ENCODE data around the gene LRP2BP. TPM values are rescaled to one million over a fixed set of nuclear protein-coding genes. Genes with fewer than 3 reads are reported as not detected.

LRP2BP gene
- total RNA-seq, 1 donor from 2014 or later = 0.27 TPM

DNA sequence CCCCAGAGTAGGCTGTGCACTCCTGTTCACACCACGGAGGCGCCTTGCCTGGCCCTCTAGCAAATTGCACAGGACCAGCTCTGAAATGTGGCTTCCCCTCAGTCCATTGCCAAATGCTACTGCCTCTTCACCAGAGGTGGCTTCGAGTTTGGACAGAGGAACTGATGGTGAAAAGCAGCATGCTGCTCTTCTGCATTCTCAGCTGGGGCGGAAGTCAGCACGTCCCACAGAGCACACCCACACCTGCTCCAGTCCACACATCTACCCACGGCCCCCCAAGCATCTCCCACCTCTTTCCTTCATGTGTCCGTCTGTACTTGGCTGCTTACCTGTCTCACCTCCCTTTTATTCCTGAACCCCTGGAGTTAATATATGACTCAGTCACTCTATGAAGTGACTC, 43.5 kb downstream of the LRP2BP start:
- no peak for FAIRE-seq

DNA sequence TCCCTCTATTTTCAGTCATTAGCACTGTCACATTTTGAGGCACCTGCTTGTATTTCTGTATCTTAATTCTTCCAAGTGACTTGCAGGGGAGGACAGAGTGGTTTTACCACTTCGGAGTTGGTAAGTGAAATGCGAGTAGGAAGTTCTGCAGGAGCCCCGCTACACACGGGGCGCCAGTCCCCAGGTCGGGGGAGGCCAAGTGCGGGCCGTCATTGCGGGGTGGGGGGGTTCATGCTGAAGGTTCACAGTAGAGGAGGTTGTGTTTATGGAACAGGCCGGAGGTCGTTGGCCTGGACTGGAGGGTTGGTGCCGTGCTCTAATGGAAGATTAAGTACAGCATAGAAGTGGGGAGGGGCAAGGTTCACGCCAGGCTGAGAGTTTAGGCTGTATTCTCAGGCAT, 44.0 kb downstream of the LRP2BP start:
- H3K79me2 ChIP-seq (ENCODE audit: insufficient read depth, low read length) = no peaks in the 10 kb centered on the region
- H3K36me3 ChIP-seq (ENCODE audit: insufficient read depth, low read length) = peaks cover 6% of the 10 kb centered on the region
- Mint-ChIP-seq H3K9me3 (ENCODE audit: unreplicated experiment) (no peaks in the 10 kb centered on the region), H3K4me3 (ENCODE audit: unreplicated experiment) (no peak overlapping the region), H3K27me3 (ENCODE audit: low read depth, unreplicated experiment) (no peaks in the 10 kb centered on the region), H3K4me1 (ENCODE audit: low read depth, unreplicated experiment) (peaks cover 5% of the 10 kb centered on the region), H3K36me3 (ENCODE audit: low read depth, unreplicated experiment) (peaks cover 39% of the 10 kb centered on the region), H3K27ac (ENCODE audit: unreplicated experiment) (no peak overlapping the region)
- H2AFZ ChIP-seq (ENCODE audit: low read depth, low read length) = no peak overlapping the region
- no peak for TF ChIP-seq EZH2 (IDR thresholded peaks at IDR 0.05; ENCODE audit: insufficient read depth, low read length)
- TF ChIP-seq, protein P1, sequence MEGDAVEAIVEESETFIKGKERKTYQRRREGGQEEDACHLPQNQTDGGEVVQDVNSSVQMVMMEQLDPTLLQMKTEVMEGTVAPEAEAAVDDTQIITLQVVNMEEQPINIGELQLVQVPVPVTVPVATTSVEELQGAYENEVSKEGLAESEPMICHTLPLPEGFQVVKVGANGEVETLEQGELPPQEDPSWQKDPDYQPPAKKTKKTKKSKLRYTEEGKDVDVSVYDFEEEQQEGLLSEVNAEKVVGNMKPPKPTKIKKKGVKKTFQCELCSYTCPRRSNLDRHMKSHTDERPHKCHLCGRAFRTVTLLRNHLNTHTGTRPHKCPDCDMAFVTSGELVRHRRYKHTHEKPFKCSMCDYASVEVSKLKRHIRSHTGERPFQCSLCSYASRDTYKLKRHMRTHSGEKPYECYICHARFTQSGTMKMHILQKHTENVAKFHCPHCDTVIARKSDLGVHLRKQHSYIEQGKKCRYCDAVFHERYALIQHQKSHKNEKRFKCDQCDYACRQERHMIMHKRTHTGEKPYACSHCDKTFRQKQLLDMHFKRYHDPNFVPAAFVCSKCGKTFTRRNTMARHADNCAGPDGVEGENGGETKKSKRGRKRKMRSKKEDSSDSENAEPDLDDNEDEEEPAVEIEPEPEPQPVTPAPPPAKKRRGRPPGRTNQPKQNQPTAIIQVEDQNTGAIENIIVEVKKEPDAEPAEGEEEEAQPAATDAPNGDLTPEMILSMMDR (IDR thresholded peaks at IDR 0.05; ENCODE audit: insufficient read depth, low read depth, low read length) = no peak
- FAIRE-seq (no peak), DNase-seq (ENCODE audit: low read depth) (no peak)
- H3K4me2 ChIP-seq (ENCODE audit: low read length) = no peak overlapping the region
- H3K27me3 ChIP-seq (ENCODE audit: insufficient read depth, low read length) = no peaks in the 10 kb centered on the region
- no peak overlapping the region for H3K4me3 ChIP-seq (ENCODE audit: insufficient read depth, low read depth, low read length)
- no peaks in the 10 kb centered on the region for H3K4me1 ChIP-seq (ENCODE audit: insufficient read depth, low read length)
- H3K9me3 ChIP-seq (ENCODE audit: insufficient read depth, low read depth, low read length) = no peaks in the 10 kb centered on the region
- no peaks in the 10 kb centered on the region for H4K20me1 ChIP-seq (ENCODE audit: insufficient read depth, low read length)
- H3K9ac ChIP-seq (ENCODE audit: low read length) = no peak overlapping the region
- H3K27ac ChIP-seq (ENCODE audit: low read depth, low read length) = no peak overlapping the region

More for the DNA sequence above, 43.5 kb downstream of the LRP2BP start:
- Histone ChIP-seq H3K4me1 (ENCODE audit: insufficient read depth, low read length) (no peaks in the 10 kb centered on the region), H3K4me2 (ENCODE audit: low read length) (no peak overlapping the region), H2AFZ (ENCODE audit: low read depth, low read length) (no peak overlapping the region), H3K9me3 (ENCODE audit: insufficient read depth, low read depth, low read length) (no peaks in the 10 kb centered on the region), H3K27me3 (ENCODE audit: insufficient read depth, low read length) (no peaks in the 10 kb centered on the region), H3K9ac (ENCODE audit: low read length) (no peak overlapping the region), H3K36me3 (ENCODE audit: insufficient read depth, low read length) (peaks cover 6% of the 10 kb centered on the region), H3K27ac (ENCODE audit: low read depth, low read length) (no peak overlapping the region), H3K79me2 (ENCODE audit: insufficient read depth, low read length) (no peaks in the 10 kb centered on the region), H3K4me3 (ENCODE audit: insufficient read depth, low read depth, low read length) (no peak overlapping the region), H4K20me1 (ENCODE audit: insufficient read depth, low read length) (no peaks in the 10 kb centered on the region)
- TF ChIP-seq EZH2 (IDR thresholded peaks at IDR 0.05; ENCODE audit: insufficient read depth, low read length) = no peak
- TF ChIP-seq, protein P1 (IDR thresholded peaks at IDR 0.05; ENCODE audit: insufficient read depth, low read depth, low read length) = no peak
- Mint-ChIP-seq H3K4me1 (ENCODE audit: low read depth, unreplicated experiment) (peaks cover 5% of the 10 kb centered on the region), H3K9me3 (ENCODE audit: unreplicated experiment) (no peaks in the 10 kb centered on the region), H3K27me3 (ENCODE audit: low read depth, unreplicated experiment) (no peaks in the 10 kb centered on the region), H3K27ac (ENCODE audit: unreplicated experiment) (no peak overlapping the region), H3K36me3 (ENCODE audit: low read depth, unreplicated experiment) (peaks cover 34% of the 10 kb centered on the region), H3K4me3 (ENCODE audit: unreplicated experiment) (no peak overlapping the region)
- DNase-seq (ENCODE audit: low read depth) = no peak

DNA sequence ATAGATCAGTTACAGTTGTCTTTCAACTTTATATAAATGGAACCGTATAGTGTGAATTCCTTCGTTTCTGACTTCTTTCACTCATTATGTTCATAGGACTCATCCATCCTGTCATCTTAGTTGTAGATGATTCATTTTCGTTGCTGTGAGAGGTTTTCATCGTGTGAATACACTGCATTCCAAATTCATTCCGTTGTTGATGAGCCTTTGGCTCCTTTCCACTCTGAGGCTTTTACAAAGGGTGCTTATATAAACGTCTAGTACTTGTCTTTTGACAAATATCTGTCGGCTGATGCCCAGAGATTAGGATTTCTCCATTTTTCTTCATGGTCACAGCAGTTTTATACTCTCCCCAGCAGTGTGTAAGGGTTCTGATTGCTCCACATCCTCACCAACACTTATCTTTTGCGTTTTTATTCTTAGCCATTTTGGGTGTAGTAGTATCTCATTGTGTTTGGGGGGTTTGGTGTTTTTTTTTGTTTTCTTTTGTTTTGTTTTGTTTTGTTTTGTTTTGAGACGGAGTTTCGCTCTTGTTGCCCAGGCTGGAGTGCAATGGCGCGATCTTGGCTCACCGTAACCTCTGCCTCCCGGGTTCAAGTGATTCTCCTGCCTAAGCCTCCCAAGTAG, 48.6 kb downstream of the LRP2BP start:
- no peaks in the 10 kb centered on the region for H3K79me2 ChIP-seq (ENCODE audit: insufficient read depth, low read length)
- H3K36me3 Mint-ChIP-seq (ENCODE audit: low read depth, unreplicated experiment) = peaks cover 33% of the 10 kb centered on the region
- H3K9me3 ChIP-seq (ENCODE audit: insufficient read depth, low read depth, low read length) = no peaks in the 10 kb centered on the region
- FAIRE-seq (no peak), DNase-seq (ENCODE audit: low read depth) (peak; percentile 89)
- peaks cover 11% of the 10 kb centered on the region for H3K36me3 ChIP-seq (ENCODE audit: insufficient read depth, low read length)
- no peak overlapping the region for H2AFZ ChIP-seq (ENCODE audit: low read depth, low read length)
- no peaks in the 10 kb centered on the region for H3K27me3 Mint-ChIP-seq (ENCODE audit: low read depth, unreplicated experiment)
- no peak overlapping the region for H3K4me3 ChIP-seq (ENCODE audit: insufficient read depth, low read depth, low read length)
- peak overlapping the region; percentile 55 for H3K27ac ChIP-seq (ENCODE audit: low read depth, low read length)
- TF ChIP-seq, protein P1 (IDR thresholded peaks at IDR 0.05; ENCODE audit: insufficient read depth, low read depth, low read length) = no peak
- TF ChIP-seq EZH2 (IDR thresholded peaks at IDR 0.05; ENCODE audit: insufficient read depth, low read length) = no peak
- no peak overlapping the region for H3K4me3 Mint-ChIP-seq (ENCODE audit: unreplicated experiment)
- H4K20me1 ChIP-seq (ENCODE audit: insufficient read depth, low read length) = no peaks in the 10 kb centered on the region
- H3K4me2 ChIP-seq (ENCODE audit: low read length) = peak overlapping the region; percentile 27
- H3K9ac ChIP-seq (ENCODE audit: low read length) = no peak overlapping the region
- H3K27me3 ChIP-seq (ENCODE audit: insufficient read depth, low read length) = no peaks in the 10 kb centered on the region
- H3K4me1 Mint-ChIP-seq (ENCODE audit: low read depth, unreplicated experiment) = peaks cover 18% of the 10 kb centered on the region
- H3K27ac Mint-ChIP-seq (ENCODE audit: unreplicated experiment) = peak overlapping the region; percentile 22
- H3K4me1 ChIP-seq (ENCODE audit: insufficient read depth, low read length) = peaks cover 12% of the 10 kb centered on the region
- no peaks in the 10 kb centered on the region for H3K9me3 Mint-ChIP-seq (ENCODE audit: unreplicated experiment)
